ENCODE data around the gene FGGY.

The FGGY gene

DNA sequence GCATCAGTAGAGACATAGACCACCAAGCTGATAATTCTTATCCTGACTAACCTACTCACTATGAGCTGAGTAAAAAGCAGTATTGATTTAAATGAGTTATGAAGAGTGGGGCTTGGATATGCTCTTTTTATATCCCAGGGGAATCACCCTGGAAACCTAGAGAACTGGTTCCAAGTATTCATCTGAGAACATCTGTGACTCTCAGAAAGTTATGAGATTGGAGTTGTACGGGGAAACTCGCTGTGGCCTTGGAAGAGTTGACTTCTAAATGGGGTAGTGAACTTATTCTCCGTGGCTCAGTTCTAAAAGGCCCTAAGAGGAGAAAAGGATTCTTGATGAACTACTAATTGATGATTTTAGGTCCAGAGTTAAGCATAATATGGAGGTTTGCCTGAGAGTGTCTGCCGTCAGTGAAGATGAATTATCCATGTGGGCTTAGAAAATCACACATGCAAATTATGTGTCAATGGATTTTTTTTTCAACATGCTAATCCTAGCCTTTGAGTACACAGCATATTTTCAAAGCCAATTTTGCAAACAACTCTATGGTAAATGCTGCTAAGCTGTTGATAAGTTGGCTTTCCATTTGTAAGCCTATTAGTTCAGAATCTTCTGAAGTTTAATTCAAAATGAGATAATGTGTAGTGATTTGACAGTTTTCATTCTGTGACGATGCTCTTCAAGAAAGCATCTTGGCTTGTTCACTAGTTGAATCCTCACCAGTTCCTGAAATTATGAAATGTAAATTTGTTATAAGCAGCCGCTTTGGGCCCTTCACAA is 122.7 kb downstream of the FGGY start:
- DNase-seq, result no peak

DNA sequence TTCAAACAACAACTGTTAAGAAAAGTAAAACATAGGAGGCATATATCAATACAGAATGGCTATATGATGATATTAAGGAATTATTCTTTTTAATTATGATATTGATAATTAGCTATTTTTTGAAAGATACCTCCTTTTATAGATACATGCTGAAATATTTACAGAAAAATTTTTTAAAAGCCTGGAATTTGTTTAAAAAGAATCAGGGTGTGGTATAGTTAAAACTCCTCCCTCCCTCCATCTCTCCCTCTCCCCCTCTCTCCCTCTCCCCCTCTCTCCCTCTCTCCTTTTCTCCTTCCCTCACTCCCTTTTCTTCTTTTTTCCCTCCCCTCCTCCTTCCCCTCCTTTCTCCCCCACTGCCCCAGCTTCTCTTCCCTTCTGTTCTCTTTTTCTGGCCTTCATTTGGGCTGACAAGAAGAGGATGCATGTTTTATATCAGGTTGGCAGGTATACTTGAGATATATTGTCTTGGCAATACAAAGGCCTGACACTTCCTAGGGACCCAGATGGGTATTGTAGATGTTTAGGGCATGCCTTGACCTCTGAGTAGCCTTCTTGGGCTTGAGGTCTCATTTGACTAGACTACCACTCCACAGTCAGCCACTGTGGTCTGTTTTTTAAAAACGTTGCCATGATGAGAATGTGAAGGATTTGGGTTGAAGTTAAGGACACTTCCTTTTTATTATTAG is 124.5 kb downstream of the FGGY start:
- no peak for DNase-seq

DNA sequence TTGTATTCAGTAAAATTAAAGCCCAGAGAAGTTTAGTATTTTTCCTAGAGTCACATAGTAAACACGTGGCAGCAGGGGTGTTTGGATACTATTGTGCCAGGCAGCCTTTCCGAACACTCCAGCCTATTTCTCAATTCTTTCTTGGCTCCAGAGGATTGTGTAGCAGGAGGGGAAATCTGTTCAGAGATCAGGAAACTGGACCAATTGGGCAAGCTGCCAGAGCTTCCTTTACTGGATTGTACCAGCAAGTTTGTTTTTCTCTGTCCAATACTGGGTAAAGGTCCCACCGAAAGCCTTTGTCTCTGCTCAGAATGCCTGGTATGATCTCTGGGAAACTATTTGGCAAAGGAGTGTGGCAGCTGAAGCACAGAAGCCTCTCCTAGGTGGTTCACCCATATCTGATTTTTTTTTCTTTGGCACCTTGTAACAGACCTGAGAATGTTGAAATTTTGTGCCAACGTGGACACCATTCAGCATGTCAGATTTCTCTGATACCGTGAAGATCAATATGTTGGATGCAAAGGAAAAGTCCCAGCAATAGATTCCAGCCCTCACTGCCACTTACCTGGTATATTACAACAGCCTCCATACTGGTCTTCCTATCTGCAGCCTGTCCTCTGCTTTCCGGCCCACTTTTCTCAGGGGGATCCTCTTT is 126.2 kb downstream of the FGGY start:
- DNase-seq, result no peak

DNA sequence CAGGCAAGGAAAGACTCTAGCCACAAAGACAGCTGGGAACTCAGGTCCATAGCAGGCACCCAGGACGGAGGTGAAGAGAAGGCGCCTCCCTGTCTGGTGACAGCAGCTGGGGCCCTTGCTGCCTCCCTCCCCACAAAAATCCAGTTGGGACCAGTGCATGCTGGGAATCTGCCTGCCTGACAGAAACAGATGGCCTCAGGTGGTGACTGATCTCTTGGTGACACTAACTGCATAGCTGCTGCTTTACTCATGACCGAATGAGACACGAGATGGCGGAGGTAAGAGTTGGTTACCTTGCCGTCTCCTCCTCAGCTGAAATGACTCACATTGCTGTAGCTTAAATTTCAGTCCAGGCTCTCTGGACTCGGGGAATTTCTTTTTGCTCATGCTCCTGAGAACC is 130.3 kb downstream of the FGGY start:
- DNase-seq, result peak; percentile 6

DNA sequence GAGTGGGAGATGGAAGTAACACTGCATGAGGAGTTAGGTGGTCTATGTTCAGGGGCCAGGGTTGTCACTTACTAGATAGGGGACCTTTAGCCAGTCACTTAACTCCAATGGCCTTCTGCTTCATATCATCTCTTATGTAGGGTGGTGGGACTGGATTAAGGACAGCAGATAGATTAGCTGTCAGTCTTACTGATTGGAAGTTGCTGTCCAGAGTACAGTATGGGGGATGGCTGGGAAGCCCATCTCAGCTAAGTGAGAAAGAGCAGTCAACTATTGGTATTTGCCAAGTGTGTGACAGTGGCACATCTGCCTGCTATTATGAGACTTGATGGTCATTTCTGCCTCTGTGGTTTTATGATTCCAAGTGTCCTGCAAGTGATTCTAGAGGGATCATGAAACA is 130.9 kb downstream of the FGGY start:
- DNase-seq, result no peak

DNA sequence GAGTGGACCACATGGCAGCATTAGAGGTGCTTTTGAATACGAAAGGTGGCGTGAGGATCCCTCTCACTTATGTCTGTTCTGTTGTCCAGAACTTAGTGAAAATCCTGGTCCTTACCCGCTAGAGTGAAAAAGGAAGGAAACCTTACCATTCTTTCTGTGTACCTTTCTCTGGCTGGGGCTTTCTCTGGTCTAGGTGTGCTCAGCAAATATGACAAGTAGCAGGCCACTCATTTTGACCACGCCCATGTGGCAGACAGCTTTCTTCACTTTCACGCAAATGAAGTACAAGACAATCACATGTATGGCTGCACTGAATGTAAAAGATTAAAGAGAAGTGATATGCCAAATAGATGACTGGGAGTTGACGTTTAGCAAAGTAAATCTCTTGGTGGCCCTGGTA is 131.9 kb downstream of the FGGY start:
- no peak for DNase-seq

DNA sequence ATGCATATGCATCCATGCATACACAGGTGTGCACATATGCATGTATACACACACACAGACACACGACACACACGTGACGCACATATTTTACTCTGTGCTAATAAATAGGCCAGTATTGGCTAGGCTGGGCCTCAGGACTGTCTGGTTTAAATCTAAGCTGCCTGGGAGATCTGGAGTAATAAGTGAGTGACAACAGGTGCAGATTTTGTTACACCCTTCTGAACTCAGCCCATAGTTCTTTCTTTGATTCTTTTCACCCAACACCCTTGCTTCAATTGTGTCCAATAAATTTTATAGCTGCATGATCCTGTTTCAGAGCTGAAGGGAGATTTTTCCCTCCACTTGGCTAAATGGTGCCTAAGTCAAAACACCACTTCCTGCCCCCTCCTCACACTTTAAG is 132.8 kb downstream of the FGGY start:
- no peak for DNase-seq

DNA sequence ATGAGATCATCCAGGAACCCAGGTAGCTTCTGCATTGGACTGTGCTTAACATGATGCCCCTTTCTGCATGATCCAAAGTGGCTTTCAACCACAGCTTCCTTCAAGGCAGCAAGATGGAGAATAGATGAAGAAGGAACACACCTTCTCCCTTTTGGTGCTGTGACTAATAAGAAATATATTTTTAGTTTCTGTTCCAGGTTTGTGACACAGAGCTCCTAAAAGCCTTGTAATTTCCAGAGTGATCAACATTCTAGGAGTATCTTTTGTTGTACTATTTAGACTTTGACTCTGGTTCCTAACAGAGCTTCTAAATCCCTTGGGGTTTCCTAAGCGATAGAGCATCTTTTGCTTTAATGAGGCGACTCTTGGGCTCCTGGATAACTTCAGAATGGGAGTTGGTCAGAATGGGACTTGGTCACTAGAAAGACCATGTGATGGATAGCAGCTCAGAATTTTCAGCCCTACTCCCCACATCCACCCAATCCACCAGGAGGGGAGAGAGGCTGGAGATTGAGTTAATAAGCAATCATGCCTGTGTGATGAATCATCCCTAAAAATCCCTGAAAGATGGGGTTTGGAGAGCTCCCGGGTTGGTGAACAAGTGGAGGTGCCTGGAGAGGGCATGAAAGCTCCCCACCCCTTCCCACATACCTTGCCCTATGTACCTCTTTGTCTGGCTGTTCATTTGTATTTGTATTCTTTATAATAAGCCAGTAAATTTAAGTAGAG is 134.8 kb downstream of the FGGY start:
- DNase-seq, result no peak

DNA sequence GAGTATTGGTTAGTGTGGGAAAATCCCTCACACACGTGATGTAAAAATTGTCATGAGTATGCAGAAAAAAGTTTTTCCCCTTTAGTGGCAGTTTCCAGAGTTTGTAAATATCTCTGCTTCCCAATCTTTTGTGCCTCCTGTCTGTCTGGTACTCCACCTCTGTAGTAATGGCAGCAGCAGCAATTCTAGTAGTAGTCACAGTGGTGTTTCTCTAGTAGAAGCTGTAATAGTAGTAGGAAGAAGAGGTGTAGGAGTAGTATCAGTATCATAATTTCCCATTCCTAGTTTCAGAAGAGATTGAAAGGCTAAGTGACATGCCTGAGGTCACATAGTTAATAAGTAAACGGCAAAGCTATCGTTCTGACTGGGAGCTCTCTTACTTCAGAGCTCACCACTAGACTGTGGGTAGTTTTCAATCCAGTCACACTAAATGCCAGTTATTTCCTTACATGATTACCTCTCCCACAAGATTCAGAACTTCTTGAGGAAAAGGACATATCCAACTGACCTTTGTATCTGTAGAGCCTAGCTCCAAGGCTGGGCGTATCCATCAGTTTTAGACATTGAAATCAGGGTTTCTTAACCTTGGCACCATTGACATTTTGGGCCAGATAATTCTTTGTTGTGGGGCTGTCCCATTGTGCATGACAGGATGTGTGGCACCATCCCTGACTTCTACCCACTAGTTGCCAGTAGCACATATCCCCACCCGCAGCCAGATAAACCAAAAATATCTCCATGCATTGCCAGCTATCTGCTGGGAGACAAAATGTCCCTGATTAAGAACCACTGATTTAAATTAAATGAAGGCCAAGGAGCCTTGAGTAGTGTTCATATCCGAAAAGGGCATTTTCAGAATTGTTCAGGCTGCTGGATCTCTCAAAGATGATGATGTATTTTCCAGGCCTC is 135.9 kb downstream of the FGGY start:
- DNase-seq, result no peak

DNA sequence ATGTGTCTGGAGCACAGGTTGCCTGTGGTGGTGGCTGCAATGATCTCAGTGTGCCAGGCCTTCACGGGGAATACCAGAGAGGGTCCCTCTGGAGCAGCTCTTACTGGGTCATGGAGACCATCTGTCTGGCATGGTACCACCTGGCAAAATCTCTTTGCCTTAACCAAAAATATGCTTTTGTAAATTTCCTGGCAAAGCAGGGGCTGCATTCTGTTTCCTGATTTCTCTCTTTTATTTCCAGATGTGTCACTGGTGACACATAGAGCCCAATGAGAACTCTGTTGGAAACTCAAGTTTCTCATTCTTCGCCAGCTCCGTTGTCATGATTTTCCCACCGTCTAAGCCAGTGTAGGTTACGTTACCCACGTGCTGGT is 136.5 kb downstream of the FGGY start:
- DNase-seq, result no peak

DNA sequence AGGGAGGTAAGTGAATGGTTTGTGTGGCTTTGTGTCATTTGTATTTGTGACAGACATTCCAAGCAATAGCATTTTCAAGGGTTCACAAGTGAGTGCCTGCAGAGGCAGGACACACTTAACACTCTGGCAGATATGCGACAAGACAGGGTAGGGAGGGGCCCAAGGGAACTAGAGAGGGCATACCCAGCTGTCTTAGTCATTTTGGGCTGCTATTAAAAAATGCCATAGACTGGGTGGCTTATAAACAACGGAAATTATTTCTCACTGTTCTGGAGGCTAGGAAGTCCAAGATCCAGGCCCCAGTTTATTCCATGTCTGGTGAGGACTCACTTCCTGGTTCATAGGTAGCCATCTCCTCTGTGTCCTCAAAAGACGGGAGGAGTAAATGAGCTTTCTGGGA is 137.4 kb downstream of the FGGY start:
- DNase-seq, result no peak

DNA sequence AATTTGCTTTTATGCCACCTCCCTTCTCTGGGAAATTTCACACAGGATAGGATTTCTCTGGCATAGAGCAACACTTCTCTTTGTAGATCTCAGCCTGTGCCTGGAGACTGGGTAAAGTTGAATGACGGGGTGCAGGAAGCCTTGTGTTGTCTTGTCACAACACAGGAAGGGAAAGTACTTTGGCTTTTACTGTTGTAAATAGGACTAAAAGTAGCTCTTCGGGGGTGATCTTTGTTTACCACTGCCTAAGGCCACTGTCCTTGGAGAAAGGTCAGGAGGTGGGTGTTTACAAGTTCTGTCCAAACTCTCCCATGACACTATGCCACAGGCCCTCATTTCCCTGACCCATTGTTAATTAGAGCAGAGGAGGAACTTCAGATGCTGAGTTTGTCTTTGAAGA is 139.7 kb downstream of the FGGY start:
- no peak for DNase-seq

DNA sequence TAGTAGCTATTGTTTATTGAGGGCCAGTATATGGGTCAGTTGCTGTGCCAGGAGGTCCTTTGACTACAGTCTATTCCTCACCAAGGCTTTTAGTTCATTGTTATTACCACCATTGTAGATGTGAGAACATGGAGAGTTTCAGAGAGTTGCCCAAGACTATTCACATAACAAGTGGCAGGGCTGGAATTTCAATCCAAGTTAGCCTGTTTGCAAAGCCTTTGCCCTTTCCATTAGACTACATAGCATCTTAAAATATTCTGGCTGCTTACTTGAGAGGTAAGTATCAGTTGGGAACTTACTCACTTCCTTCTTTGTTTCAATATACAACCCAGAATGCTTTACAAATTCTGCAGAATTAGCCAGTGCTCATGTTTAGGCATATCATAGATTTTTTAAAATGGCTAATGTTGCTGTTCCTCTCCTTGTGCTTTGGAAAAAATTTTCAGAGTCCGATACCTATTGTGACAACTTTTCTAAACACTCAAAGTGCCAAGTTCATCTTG is 141.2 kb downstream of the FGGY start:
- no peak for DNase-seq

DNA sequence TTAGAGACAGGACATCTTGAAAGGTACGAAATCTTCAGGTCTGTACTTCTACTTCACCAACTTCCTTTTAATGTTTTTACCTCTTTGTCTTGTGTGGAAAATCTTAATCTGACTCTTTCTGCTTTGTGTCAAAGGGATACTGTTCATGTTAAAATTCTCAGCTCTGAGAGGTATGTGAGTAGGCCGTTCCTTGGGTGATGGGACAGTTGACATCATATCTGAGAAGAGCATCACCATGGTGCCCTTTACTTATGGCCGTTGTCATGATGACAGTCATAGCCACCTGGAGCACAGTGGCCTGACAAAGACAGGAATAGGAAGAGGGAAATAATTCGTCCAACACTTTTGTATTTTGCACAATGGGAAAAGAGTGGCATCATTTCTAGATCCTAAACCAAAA is 145.6 kb downstream of the FGGY start:
- DNase-seq, result no peak

DNA sequence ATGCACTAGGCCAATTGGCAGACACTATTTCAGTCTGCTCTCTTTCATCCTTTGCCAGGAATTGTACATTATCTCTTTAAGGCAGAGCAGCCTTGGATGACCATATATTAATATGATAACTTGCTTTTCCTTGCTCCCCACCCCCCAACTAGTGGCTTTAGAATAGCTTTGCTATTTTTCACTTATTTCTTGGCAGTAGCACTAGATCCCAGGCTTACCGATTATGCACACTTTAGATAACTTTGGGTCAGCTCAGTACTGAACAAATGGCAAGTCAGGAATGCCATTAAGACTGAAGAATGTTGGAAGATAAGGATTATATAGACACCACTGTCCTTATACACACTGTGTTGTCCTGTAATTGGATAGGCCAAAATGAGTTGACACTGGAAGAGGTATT is 146.4 kb downstream of the FGGY start:
- DNase-seq, result no peak

DNA sequence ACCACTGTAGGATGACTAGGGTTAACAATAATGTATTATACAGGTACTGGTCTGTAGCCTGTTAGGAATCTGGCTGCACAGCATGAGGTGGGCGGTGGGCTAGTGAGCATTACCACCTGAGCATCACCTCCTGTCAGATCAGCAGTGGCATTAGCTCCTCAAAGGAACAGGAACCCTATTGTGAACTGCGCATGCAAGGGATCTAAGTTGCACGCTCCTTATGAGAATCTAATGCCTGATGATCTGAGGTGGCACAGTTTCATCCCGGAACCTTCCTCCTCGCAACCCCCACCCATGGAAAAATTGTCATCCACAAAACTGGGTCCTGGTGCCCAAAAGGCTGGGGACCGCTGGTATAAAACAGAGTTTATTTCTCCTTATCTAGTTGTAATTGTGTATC is 147.6 kb downstream of the FGGY start:
- DNase-seq, result no peak

DNA sequence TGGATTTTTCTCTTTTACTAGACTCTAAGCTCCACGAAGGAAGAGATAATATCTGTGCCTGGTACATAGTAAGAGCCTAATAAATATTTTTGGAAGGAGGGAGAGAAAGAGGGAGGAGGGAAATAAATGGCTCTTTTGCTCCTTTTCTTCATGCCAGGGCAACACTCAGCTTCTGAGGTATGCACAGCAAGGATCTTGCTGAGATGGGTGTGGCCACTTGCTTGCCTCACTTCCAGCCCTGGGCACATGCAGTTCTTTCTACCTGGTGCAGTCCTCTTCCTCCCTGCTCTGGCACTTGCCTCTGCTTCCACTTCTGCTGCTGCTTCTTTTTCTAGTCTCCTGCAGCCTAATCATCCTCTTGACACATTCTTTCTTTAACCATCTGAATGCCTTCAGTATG is 148.1 kb downstream of the FGGY start:
- no peak for DNase-seq

DNA sequence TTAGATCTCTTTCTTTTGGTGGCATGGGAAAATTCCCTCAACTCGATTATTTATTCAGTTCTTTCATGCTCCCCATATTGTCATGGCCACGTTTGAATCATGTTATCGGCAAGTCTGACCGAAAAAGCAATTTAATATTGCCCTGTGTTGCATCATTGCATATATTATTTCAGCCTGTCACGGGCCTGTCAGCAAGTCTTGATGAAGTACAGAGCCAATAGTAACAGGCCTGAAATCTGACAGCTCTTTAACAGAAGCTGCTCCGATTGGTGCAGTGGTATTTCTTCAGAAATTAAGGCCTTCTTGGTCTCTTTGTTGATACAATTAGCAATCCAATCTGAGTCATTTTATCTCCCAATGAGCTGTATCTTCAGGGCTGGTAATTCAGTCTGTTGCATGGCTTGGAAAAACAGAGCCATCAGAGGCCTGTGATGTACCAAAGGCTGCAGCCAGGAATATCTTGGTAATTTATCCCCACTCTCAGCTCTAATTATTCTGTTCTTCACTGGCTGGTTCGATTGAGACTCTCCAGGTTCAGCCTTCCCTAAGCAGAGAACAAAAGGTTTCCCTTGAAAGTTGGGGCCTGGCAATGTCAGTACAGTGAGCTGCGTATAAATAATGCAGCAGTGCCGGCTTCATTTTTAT is 149.5 kb downstream of the FGGY start:
- DNase-seq, result peak; percentile 61

DNA sequence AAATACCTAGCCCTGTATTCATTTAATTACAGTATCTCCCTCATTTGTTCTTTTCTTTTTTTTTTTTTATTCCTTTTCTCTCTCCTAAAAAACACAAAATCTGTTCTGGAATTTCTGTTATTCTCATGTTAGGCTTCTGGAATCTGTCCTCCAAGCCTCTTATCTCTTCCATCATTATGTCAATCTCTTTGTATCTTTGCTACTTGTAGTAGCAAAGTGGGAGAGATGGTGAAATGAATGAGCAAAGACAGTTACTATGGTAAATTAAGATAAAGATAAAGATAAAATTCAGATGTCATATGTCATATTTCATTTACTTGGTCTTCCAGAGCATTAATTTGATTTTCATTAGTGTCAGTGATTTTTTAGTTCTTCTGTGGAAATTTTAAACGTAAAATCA is 155.1 kb downstream of the FGGY start:
- DNase-seq, result no peak

DNA sequence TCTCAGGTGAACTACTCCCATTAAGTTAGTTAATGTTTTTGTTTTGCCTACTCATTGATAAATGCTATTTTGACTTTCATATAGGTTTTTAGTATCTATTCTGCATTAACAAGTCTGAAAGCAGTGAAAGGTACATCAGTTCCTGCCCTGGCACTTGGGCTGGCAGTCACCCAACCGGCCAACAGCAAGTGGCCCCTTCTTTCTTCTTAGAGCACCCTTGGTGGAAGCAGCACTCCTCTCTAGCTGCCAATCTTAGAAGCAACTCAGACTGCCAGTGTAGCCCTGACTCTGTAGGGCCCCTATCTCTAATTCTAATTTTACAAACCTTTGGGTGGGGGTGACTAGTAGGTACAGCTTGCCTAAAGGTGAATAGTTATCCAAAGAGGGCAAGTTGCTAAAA is 155.7 kb downstream of the FGGY start:
- DNase-seq, result no peak

DNA sequence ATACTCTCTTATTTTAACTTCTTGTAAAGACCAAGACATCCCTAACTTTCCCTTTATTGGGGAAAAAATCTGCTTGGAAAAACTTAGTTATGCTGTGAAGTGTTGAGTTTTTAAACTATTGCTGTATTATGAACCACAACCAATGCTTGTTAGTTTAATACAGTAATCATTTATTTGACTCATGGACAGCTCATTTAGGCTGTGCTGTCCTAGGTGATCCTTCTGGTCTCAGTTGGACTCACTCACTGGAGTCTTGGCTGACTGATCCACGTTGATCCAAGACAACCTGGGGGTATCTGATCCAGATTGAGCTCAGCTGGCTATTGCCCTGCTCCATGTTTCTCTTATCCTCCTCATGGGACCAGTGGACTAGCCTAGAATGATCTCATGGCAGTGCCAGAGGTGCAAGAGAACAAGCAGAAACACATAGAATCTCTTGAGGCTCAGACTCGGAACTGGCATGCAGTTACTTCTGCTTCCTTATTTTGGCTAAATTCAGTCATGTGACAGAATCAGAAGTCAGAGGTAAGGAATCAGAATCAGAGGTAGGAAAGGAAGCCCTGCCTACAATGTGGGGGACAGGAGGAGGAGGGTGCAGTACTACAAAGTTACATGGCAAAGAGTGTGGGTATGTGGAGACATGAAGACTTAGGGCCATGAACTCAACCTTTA is 156.5 kb downstream of the FGGY start:
- DNase-seq, result no peak

All from NCI-H2227 treated with DMSO at 0.1 percent for 48 hours (cell line).